ENCODE results near the gene SHF.

Gene SHF

GRCh38 chr15:45168751-45169551, 18.8 kb downstream of the SHF start:
- DNase-seq, result no peak

- no peak for DNase-seq
Observed at GRCh38 chr15:45168286-45168685, 19.5 kb downstream of the SHF start.

GRCh38 chr15:45167631-45168205, 20.0 kb downstream of the SHF start:
- no peak for DNase-seq

- DNase-seq, result peak; percentile 92
Observed at GRCh38 chr15:45166834-45167630, 20.7 kb downstream of the SHF start.

- DNase-seq, result no peak
Observed at GRCh38 chr15:45165536-45165935, 22.2 kb downstream of the SHF start.

GRCh38 chr15:45164914-45165313, 22.9 kb downstream of the SHF start:
- no peak for DNase-seq

- no peak for DNase-seq
Observed at GRCh38 chr15:45163508-45163856, 24.3 kb downstream of the SHF start.

- peak; percentile 96 for DNase-seq
Observed at GRCh38 chr15:45162771-45163507, 24.8 kb downstream of the SHF start.

GRCh38 chr15:45161666-45162065, 26.1 kb downstream of the SHF start:
- no peak for DNase-seq

GRCh38 chr15:45157974-45158373, 29.8 kb downstream of the SHF start:
- DNase-seq, result no peak

GRCh38 chr15:45156744-45157455, 30.9 kb downstream of the SHF start:
- no peak for DNase-seq

- no peak for DNase-seq
Observed at GRCh38 chr15:45155739-45156138, 32.0 kb downstream of the SHF start.

GRCh38 chr15:45151998-45152828, 35.6 kb downstream of the SHF start:
- no peak for DNase-seq

- no peak for DNase-seq
Observed at GRCh38 chr15:45150997-45151396, 36.8 kb downstream of the SHF start.

GRCh38 chr15:45150481-45150880, 37.3 kb downstream of the SHF start:
- no peak for DNase-seq

- no peak for DNase-seq
Observed at GRCh38 chr15:45149060-45149459, 38.7 kb downstream of the SHF start.

- no peak for DNase-seq
Observed at GRCh38 chr15:45148076-45149059, 39.4 kb downstream of the SHF start.

GRCh38 chr15:45147606-45148005, 40.2 kb downstream of the SHF start:
- no peak for DNase-seq

GRCh38 chr15:45146405-45146804, 41.4 kb downstream of the SHF start:
- no peak for DNase-seq

- no peak for DNase-seq
Observed at GRCh38 chr15:45144775-45145174, 43.0 kb downstream of the SHF start.

All from 8988T (cell line).